OCI-LY3 (cell line): Measurements from ENCODE around the gene ACACA.
"Not testable (repeated sequence)": the region's sequence is repeated elsewhere in the genome, so short reads cannot be mapped to it uniquely, and the experiment has no call there.

ENCODE experiments used
- H2AFZ ChIP-seq: fragments of 200-600, 300-600 bp; shearing (Covaris generic); 2 replicates; pipeline ENCODE4 v1.6.0; 2014; ENCODE audit warnings: antibody characterized with exemption, low read depth, low read length
- H3K27ac ChIP-seq: fragments of 200-600, 300-600 bp; sonication (generic); 2 replicates; pipeline ENCODE4 v1.5.1; 2014; ENCODE audit warnings: mild to moderate bottlenecking, low read length, moderate library complexity, mixed read lengths
- H3K27me3 ChIP-seq: fragments of 200-600, 300-600 bp; sonication (generic); 2 replicates; pipeline ENCODE4 v1.6.1; 2014; ENCODE audit warnings: low read depth, low read length, mixed read lengths
- H3K36me3 ChIP-seq: fragments of 200-600, 300-600 bp; sonication (generic); replicated peaks from 2 replicates; pipeline ENCODE3; 2014; ENCODE audit warnings: low read depth, low read length, mixed read lengths
- H3K4me1 ChIP-seq: fragments of 300-600, 200-600 bp; sonication (generic); 2 replicates; pipeline ENCODE4 v1.6.1; 2014; ENCODE audit warnings: low read length, mixed read lengths
- H3K4me2 ChIP-seq: fragments of 200-600, 300-600 bp; sonication (generic); 2 replicates; pipeline ENCODE4 v1.6.1; 2014; ENCODE audit warnings: low read length, mixed read lengths
- H3K4me3 ChIP-seq: fragments of 300-600, 200-600 bp; sonication (generic); 2 replicates; pipeline ENCODE4 v1.5.1; 2014; ENCODE audit warnings: antibody characterized with exemption, mild to moderate bottlenecking, low read length, moderate library complexity
- H3K79me2 ChIP-seq: fragments of 300-600, 200-600 bp; shearing (Covaris generic); 2 replicates; pipeline ENCODE4 v1.6.1; 2014; ENCODE audit warnings: mild to moderate bottlenecking, low read length, mixed read lengths
- H3K9ac ChIP-seq: fragments of 300-600, 200-600 bp; shearing (Covaris generic); 2 replicates; pipeline ENCODE4 v1.6.0; 2014; ENCODE audit warnings: mild to moderate bottlenecking, low read length, moderate library complexity
- H3K9me3 ChIP-seq: fragments of 200-600, 300-600 bp; shearing (Covaris generic); 2 replicates; pipeline ENCODE4 v1.6.1; 2014; ENCODE audit warnings: low read length, mixed read lengths; ENCODE audit not compliant: insufficient read depth
- H4K20me1 ChIP-seq: fragments of 200-600, 300-600 bp; sonication (generic); 2 replicates; pipeline ENCODE4 v1.6.1; 2016; ENCODE audit warnings: low read length, mixed read lengths; ENCODE audit not compliant: insufficient read depth
- CTCF ChIP-seq: fragments of 200-600, 300-600 bp; sonication (generic); IDR thresholded peaks from 2 replicates; pipeline ENCODE4 v1.5.1; 2014; ENCODE audit warnings: antibody characterized with exemption, low read length, low read depth
- EZH2phosphoT487 ChIP-seq: fragments of 200-600 bp; shearing (Covaris generic); IDR thresholded peaks from 2 replicates; pipeline ENCODE4 v1.6.1; 2018; ENCODE audit warnings: antibody characterized with exemption, mixed run types, low read depth

Gene ACACA

DNA sequence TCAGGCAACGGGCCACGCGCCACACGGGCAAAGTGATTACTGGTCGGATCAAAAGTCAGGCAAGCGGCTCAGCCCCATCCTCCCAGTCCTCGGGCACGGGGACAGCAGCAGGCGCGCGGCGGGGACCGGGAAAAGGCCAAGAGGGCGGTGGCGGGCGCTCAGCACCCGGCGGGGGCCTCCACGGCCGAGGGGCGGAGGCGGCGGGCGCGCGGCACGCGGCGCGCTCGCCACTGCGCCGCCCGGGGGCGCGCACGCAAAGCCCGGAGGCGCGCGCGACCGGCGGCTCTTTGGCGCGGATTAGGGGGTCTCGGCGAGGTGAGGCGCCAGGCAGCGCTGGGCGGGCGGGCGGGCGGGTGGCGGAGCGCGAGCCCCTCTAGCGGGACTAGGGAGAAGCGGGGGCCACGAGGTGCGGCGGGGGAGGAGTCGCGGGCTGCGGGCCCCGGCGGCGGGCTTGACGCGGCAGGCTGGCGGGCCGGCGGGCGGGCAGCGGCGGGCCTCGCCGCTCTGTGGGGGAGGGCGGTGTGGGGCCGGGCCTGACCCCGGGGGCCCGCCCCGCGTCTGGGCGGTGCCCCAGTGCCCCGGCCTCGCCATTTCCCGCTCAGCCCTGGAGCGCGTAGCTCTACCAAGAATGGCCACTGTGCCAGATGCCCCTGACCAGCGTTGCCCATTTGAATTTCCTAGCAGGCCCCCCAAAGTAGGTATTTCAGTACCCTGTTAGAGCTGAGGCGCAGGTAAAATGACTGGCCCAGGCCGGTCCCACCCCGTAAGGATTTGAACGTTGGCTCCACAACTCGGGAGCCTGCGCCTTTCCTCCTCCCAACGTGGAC is at the start of gene ACACA, which contains the start of gene TADA2A:
TSS of gene ACACA (minus strand) at position 202 of the 827 bp plus-strand sequence. CDS start 537 bp downstream, outside the sequence.
TSS of gene TADA2A (plus strand) at position 252 of the 827 bp plus-strand sequence. CDS start 4,480 bp downstream, outside the sequence.
- H3K79me2 ChIP-seq = peaks cover 48% of the 10 kb centered on the region

GRCh38 chr17:37450112-37450511 is 43.5 kb upstream of the ACACA start:
- 0 out of 2 replicates have a peak, but pooled peaks cover 3% of the 10 kb centered on the region for H4K20me1 ChIP-seq
- H3K27ac ChIP-seq = no peak overlapping the region
- H3K36me3 ChIP-seq = peaks cover 26% of the 10 kb centered on the region
- H3K4me1 ChIP-seq = no peaks in the 10 kb centered on the region
- H3K9ac ChIP-seq = no peak overlapping the region
- no peak overlapping the region for H3K4me3 ChIP-seq
- no peaks in the 10 kb centered on the region for H3K9me3 ChIP-seq
- no peak overlapping the region for H3K4me2 ChIP-seq
- TF ChIP-seq EZH2phosphoT487 (no peak), CTCF (no peak)
- H2AFZ ChIP-seq = no peak overlapping the region
- H3K27me3 ChIP-seq = no peaks in the 10 kb centered on the region
- H3K79me2 ChIP-seq = no peaks in the 10 kb centered on the region

More for the DNA sequence above, at the start of gene ACACA, which contains the start of gene TADA2A:
- H3K9me3 ChIP-seq = no peaks in the 10 kb centered on the region
- H3K4me2 ChIP-seq = peak within 1 kb of the TSS; percentile 86
- peak within 1 kb of the TSS; percentile 97 for H3K4me3 ChIP-seq
- H2AFZ ChIP-seq = peak within 1 kb of the TSS; percentile 93
- peak within 1 kb of the TSS; percentile 68 for H3K27ac ChIP-seq
- H3K36me3 ChIP-seq = peaks cover 10% of the 10 kb centered on the region
- no peaks in the 10 kb centered on the region for H3K27me3 ChIP-seq
- H4K20me1 ChIP-seq = no peaks in the 10 kb centered on the region
- H3K4me1 ChIP-seq = peaks cover 22% of the 10 kb centered on the region
- TF ChIP-seq EZH2phosphoT487 (no peak), CTCF (no peak)
- H3K9ac ChIP-seq = peak within 1 kb of the TSS; percentile 98

DNA sequence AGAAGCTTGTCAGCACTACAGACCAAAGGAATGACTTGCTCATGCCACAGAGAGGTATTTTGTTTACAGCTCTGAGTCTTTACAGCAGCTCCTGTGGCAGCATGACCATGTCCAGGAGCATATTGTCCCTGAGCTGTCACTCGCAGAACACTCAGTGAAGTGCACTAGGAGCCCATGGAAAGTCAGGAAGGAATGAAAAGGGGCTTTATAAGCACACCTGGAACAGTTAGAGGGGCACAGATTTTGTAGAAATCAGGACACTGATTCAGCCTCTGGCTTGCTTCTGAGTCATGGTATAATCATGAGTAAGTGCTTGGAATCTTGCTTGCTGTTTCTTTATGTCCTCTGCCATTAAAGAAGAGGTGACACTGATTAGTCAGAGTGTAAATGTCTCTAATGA is 41.0 kb upstream of the ACACA start:
- H2AFZ ChIP-seq = no peak overlapping the region
- H3K9ac ChIP-seq = no peak overlapping the region
- H3K79me2 ChIP-seq = no peaks in the 10 kb centered on the region
- H3K9me3 ChIP-seq = no peaks in the 10 kb centered on the region
- 0 out of 2 replicates have a peak, but pooled peaks cover 3% of the 10 kb centered on the region for H4K20me1 ChIP-seq
- peaks cover 34% of the 10 kb centered on the region for H3K36me3 ChIP-seq
- H3K4me3 ChIP-seq = no peak overlapping the region
- H3K4me2 ChIP-seq = no peak overlapping the region
- H3K27me3 ChIP-seq = no peaks in the 10 kb centered on the region
- no peaks in the 10 kb centered on the region for H3K4me1 ChIP-seq
- no peak for TF ChIP-seq EZH2phosphoT487
- TF ChIP-seq CTCF = no peak
- no peak overlapping the region for H3K27ac ChIP-seq

DNA sequence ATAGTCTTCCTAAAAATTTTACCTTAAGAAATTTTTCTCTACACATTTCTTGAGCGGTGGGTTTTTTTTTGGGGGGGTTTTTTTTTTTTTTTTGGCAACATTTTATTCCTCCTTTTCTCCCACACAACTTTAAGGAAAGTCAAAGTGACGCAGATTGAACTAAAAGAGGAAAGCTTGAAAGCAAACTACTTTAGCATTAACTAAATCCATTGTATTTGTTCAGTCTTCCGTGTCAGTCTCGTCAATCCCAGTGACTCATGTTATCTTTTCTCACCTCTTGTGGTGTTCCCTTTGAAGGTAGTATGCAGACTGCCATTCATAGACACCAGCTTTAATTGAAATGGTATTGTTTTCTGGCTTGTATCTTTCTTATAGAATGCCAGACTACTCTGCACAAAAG is 39.4 kb upstream of the ACACA start:
- H3K4me1 ChIP-seq = peaks cover 10% of the 10 kb centered on the region
- no peaks in the 10 kb centered on the region for H3K27me3 ChIP-seq
- no peaks in the 10 kb centered on the region for H3K9me3 ChIP-seq
- no peak overlapping the region for H3K9ac ChIP-seq
- H3K79me2 ChIP-seq = no peaks in the 10 kb centered on the region
- TF ChIP-seq EZH2phosphoT487 (no peak), CTCF (no peak)
- peaks cover 12% of the 10 kb centered on the region for H4K20me1 ChIP-seq
- H3K27ac ChIP-seq = no peak overlapping the region
- H2AFZ ChIP-seq = no peak overlapping the region
- no peak overlapping the region for H3K4me2 ChIP-seq
- peaks cover 46% of the 10 kb centered on the region for H3K36me3 ChIP-seq
- H3K4me3 ChIP-seq = no peak overlapping the region

DNA sequence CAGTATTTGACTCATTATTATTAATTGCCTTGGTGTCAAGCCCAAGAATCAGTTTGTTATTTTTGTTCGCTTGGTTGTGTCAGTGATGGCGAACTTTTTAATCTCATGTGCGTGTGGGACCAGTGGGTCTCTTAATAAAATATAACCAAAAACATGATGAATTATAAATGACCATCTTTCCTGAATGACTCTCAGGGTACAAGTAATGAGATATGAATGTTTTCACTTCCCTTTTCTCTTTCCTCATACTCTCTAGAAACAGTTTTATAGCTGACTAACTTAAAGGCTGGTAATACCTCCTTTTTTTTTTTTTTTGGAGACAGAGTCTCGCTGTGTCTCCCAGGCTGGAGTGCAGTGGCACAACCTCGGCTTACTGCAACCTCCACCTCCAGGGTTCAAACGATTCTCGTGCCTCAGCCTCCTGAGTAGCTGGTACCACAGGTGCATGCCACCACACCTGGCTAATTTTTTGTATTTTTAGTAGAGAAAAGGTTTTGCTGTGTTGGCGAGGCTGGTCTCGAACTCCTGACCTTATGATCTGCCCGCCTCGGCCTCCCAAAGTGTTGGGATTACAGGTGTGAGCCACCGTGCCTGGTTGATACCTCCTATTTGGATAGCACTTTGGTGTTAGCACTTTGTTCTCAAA is 34.9 kb upstream of the ACACA start:
- H3K27ac ChIP-seq, H3K27me3 ChIP-seq, H3K9me3 ChIP-seq, H3K4me3 ChIP-seq, H2AFZ ChIP-seq, H3K9ac ChIP-seq, H3K79me2 ChIP-seq: not testable (repeated sequence)
- peaks cover 12% of the 10 kb centered on the region for H3K4me1 ChIP-seq
- H4K20me1 ChIP-seq = peaks cover 20% of the 10 kb centered on the region
- H3K36me3 ChIP-seq = peaks cover 52% of the 10 kb centered on the region
- H3K4me2 ChIP-seq = peak overlapping the region; percentile 44
